Right forelimb (tissue), 1 donor: Measurements from ENCODE around the gene ATXN1.

Experiments
- DNase-seq: peaks from one replicate; pipeline ENCODE4 v3.0.0-alpha.2; 2018

ATXN1 gene

GRCh38 chr6:16742116-16742515, 19.1 kb downstream of the ATXN1 start:
- no peak for DNase-seq

- no peak for DNase-seq
These were observed 19.9 kb downstream of the ATXN1 start for GRCh38 chr6:16741112-16742016.

GRCh38 chr6:16740097-16740496, 21.2 kb downstream of the ATXN1 start:
- no peak for DNase-seq

- no peak for DNase-seq
These were observed 21.9 kb downstream of the ATXN1 start for GRCh38 chr6:16739329-16739801.

GRCh38 chr6:16737925-16738324, 23.3 kb downstream of the ATXN1 start:
- no peak for DNase-seq

GRCh38 chr6:16736856-16737775, 24.1 kb downstream of the ATXN1 start:
- no peak for DNase-seq

- DNase-seq, result no peak
These were observed 26.2 kb downstream of the ATXN1 start for GRCh38 chr6:16735014-16735413.

GRCh38 chr6:16733085-16733484, 28.2 kb downstream of the ATXN1 start:
- DNase-seq, result no peak

- no peak for DNase-seq
These were observed 29.7 kb downstream of the ATXN1 start for GRCh38 chr6:16731478-16732051.

- no peak for DNase-seq
These were observed 30.4 kb downstream of the ATXN1 start for GRCh38 chr6:16730738-16731477.

- no peak for DNase-seq
These were observed 31.5 kb downstream of the ATXN1 start for GRCh38 chr6:16729744-16730143.

GRCh38 chr6:16729183-16729691, 32.0 kb downstream of the ATXN1 start:
- no peak for DNase-seq

- no peak for DNase-seq
These were observed 32.6 kb downstream of the ATXN1 start for GRCh38 chr6:16728513-16729182.

GRCh38 chr6:16727996-16728395, 33.3 kb downstream of the ATXN1 start:
- DNase-seq, result no peak

GRCh38 chr6:16725145-16725864, 36.0 kb downstream of the ATXN1 start:
- DNase-seq, result no peak

GRCh38 chr6:16723826-16724225, 37.4 kb downstream of the ATXN1 start:
- no peak for DNase-seq

- DNase-seq, result no peak
These were observed 37.9 kb downstream of the ATXN1 start for GRCh38 chr6:16723402-16723801.

GRCh38 chr6:16722630-16723029, 38.6 kb downstream of the ATXN1 start:
- DNase-seq, result no peak

- no peak for DNase-seq
These were observed 39.3 kb downstream of the ATXN1 start for GRCh38 chr6:16721977-16722376.

GRCh38 chr6:16720861-16721260, 40.4 kb downstream of the ATXN1 start:
- DNase-seq, result no peak

- no peak for DNase-seq
These were observed 41.8 kb downstream of the ATXN1 start for GRCh38 chr6:16719488-16719887.
